GM12875 (cell line): ENCODE measurements around the gene AIF1.

Experiments used
- H3K4me3 ChIP-seq: one replicate; pipeline ENCODE4 v1.5.1; 2011; ENCODE audit warnings: low read depth, low read length, control low read depth
- TF ChIP-seq, protein P1 (sequence below): IDR thresholded peaks from 2 replicates; pipeline ENCODE4 v1.5.1; 2011; ENCODE audit warnings: low read depth, mild to moderate bottlenecking, control low read depth, inconsistent platforms, low read length, moderate library complexity, borderline replicate concordance; ENCODE audit not compliant: insufficient read depth

Gene AIF1

DNA sequence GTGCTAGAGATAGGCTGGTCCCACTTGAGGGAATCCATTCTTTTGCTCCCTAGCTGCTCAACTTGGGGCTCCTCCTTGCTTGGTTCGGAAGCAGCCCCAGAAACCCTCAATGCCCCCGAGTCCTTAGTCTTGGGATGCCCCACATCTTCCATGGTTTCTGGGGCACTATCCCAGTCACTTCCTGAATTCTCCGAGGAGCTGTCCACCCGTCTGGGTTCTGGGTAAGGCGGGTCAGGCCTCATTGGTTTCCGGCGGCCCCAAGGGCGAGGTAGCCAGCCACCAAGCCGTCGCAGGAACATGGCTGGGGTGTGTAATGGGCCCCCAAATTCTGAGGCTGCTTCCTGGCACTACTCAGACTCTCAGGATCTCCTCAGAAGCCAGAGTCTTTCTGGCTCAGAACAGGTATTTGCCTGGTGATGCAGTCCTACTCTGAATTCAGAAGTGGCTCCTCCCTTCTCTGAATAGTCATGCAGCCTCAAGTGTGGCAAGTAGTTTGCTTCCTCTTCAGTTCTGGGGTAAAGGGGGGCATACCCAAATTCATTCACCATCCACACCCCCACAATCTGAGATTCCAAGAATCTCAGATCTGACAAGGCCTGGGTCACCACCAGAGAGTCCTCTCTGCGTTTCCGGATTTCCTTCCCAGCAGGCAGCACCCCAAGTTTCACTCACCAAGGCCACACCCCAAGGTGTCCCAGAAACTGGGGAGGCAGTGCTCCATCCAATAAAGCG, 44.8 kb downstream of the AIF1 start:
- TF ChIP-seq, protein P1, sequence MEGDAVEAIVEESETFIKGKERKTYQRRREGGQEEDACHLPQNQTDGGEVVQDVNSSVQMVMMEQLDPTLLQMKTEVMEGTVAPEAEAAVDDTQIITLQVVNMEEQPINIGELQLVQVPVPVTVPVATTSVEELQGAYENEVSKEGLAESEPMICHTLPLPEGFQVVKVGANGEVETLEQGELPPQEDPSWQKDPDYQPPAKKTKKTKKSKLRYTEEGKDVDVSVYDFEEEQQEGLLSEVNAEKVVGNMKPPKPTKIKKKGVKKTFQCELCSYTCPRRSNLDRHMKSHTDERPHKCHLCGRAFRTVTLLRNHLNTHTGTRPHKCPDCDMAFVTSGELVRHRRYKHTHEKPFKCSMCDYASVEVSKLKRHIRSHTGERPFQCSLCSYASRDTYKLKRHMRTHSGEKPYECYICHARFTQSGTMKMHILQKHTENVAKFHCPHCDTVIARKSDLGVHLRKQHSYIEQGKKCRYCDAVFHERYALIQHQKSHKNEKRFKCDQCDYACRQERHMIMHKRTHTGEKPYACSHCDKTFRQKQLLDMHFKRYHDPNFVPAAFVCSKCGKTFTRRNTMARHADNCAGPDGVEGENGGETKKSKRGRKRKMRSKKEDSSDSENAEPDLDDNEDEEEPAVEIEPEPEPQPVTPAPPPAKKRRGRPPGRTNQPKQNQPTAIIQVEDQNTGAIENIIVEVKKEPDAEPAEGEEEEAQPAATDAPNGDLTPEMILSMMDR, result no peak
- H3K4me3 ChIP-seq, result peak overlapping the region; percentile 61

DNA sequence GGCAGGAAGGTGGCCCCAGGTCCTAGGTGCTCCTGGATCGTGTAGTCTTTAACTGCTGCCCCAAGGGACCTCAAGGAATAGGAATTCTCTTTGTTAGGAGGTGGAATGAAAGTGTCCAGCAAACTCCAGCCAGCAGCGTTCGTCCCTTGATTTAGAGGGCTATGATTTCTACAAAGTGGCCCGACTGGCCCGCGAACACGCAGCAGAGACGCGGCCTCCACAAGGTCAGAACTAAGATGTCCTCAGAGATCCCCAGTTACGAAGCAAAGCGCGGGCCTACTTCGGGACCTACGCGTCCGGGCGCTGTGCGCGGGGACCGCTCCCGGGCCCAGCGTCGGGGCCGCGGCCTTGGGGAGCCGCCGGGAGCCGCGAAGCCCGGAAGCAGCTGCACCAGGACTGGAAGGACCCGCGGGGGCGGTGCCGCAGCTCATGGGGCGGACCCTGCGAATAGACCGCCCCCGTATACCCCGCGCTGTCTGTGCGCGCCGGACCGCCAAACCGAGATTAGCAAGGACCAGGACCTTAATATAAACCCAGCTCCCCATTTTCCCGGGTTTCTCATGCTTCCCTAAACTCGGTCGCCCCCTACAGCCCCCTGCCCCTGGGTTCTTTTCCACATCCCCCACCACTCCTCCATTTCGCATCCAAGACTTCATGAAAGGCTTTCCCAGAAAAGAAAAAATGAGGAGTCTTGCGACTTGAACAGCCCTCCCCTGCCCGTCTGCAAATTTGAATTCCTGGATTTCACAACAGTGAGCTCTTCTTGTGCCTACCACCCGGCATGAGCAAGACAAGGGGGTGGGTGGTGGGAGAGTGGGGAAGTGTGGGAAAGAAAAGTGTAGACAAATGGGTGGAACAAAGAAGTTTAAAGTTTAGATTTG, 45.6 kb downstream of the AIF1 start, which contains the start of gene C6orf47:
TSS of gene C6orf47 (minus strand) at position 398 of the 881 bp plus-strand sequence. CDS start 831 bp downstream, outside the sequence.
- TF ChIP-seq, protein P1, result no peak
- peak within 1 kb of the TSS; percentile 61 for H3K4me3 ChIP-seq

DNA sequence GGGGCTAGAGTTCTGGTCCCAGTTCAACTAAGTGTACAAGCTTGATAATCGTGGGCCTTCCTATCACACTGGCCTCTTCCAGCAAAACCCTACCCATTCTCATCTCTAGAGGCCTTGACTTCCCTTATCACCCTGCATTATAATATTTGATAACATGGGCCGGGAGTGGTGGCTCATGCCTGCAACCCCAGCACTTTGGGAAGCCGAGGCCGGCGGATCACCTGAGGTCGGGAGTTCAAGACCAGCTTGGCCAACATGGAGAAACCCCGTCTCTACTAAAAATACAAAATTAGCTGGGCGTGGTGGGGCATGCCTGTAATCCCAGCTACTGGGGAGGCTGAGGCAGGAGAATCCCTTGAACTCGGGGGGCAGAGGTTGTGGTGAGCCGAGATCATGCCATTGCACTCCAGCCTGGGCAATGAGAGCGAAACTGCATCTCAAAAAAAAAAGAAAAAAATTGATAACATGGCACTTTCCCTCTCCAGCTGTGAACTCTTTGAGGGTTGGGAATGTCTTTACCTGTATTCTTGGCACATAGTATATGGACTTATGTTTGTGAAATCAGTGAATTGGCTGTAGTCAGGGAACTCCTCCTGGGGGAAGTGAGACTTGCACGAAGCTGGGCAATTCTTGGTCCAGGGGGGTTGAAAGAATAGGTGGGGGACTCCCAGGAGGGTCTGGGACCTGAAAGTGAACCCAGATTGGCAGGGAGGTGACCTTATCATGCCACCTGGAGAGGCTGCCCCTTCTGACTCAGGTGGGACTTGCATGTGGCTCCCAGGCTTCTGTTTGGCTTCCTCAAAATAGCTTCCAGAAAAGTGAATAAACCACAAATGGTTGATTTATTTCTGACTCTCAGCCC, 46.5 kb downstream of the AIF1 start:
- TF ChIP-seq, protein P1, result no peak
- H3K4me3 ChIP-seq, result no peak overlapping the region

DNA sequence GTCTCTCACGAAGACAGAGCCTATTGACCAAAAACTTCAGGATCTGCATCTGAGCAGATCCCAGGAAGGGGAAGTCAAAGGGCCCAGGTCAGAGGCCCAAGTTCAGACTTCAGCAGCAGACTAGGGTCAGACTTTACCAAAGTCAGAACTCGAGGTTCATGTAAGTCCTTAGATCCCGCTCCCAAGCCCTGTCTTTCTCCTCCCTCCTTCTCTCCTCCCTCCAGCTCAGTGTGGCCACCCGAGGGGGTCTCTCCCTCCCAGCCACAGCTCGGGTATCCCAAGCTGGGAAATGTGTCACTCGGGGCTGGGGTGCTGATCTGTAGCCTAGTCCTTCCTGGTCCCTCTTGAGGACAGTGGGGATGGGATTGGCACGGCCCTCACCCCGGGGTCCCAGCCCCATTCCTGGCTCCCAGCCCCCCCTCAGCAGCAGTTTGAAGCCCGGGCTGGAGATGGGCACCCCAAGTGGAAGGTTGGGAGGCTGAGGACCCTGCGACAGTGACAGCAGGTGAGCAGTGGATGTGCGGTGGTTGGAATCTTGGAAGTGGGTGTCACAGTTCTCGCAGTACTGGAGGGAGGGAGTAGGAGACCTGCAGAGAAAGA, 47.2 kb downstream of the AIF1 start:
- H3K4me3 ChIP-seq, result no peak overlapping the region
- TF ChIP-seq, protein P1, result no peak

DNA sequence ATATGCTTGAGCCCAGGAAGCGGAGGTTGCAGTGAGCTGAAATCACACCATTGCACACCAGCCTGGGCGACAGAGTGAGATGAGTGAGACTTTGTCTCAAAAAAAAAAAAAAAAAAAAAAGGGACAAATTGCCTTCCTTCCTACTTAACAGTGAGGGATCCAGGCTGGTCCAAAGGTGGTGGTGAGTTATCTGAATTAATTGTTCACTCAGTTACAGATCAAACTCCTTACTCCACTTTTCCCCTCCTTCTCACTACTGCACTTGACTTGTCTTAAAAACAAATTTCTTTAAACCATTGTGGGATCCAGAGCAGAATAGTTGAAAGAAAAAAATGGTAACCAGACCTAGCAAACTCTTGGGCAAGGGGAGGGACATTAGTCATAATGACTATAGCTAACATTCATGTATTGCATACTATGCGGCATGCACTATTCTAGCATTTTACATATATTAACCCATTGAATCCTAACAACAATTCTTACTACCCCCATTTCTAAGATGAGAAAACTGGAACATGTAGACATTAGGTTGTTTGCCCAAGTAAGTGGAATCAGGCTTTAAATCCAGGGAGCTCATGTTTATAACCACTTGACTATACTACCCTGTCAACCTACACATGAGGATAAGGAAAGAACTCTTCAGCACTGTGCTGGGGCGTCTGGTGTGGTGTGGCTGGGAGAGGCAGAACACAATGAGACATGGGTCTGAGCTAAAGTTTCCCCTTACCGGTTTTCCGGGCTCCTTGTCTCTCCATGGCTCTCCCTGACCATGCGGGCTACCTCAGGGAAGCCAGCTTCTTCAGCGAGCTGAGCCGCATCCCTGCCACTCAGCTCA, 48.3 kb downstream of the AIF1 start:
- TF ChIP-seq, protein P1, result no peak
- no peak overlapping the region for H3K4me3 ChIP-seq
